Rectal smooth muscle tissue (tissue), 1 donor: ENCODE measurements around the gene TESK1.

Experiments used
- H3K27ac ChIP-seq: one replicate; pipeline ENCODE4 v1.7.0; 2013; ENCODE audit warnings: low read depth, low read length, inconsistent platforms
- H3K27me3 ChIP-seq: one replicate; pipeline ENCODE4 v1.7.0; 2013; ENCODE audit warnings: low read length; ENCODE audit not compliant: control insufficient read depth, insufficient read depth
- H3K36me3 ChIP-seq: one replicate; pipeline ENCODE4 v1.7.0; 2013; ENCODE audit warnings: low read length; ENCODE audit not compliant: control insufficient read depth, insufficient read depth
- H3K4me1 ChIP-seq: one replicate; pipeline ENCODE4 v1.7.0; 2013; ENCODE audit warnings: low read length; ENCODE audit not compliant: control insufficient read depth, insufficient read depth
- H3K4me3 ChIP-seq: one replicate; pipeline ENCODE4 v1.7.0; 2013; ENCODE audit warnings: low read length
- H3K9ac ChIP-seq: one replicate; pipeline ENCODE4 v1.7.0; 2013; ENCODE audit warnings: low read length

TESK1 gene

DNA sequence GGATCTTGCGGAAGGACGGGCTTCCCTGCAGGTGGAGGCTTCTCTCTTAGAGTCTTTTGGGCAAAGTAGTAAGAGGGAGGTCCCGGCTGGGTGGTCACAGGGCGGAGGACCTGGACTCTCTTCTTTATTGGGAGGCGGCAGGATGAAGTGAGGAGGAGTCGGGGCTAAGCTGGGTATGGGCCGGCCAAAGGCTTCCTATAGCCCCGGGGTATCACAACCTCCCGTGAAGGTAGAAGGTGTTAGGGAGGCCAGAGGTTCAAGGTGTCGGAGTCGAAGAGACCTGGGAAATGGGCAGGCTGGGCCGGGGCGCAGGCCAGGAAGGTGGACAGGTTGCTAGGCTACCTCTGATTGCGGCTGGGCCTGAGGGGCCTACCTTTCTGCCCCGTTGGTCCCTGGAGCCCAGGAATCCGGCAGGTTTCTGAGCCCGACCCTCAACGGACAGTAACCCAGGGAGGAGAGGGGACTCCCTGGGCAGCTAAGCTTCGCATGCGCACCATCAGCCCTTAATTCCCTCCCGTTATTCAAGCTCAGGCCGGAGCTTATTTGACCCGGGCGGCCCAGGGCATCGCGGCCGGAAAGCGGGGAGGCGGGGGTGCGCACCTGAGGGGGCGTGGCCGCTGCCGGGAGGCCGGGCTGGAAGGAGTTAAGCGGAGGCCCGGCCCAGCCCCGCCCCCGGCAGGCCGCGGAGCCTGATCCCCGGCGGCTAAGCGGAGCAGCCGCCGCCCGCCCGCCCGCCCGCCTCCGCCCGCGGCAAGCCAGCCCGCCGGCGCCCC lies at the start of gene TESK1:
TESK1 (plus strand) TSS at position 685 of the 773 bp plus-strand sequence. CDS start 358 bp downstream, outside the sequence.
- H3K4me1 ChIP-seq = peaks cover 15% of the 10 kb centered on the region
- H3K27me3 ChIP-seq = no peaks in the 10 kb centered on the region
- peak within 1 kb of the TSS; percentile 94 for H3K27ac ChIP-seq
- peak within 1 kb of the TSS; percentile 94 for H3K4me3 ChIP-seq
- H3K9ac ChIP-seq = peak within 1 kb of the TSS; percentile 79
- H3K36me3 ChIP-seq = peaks cover 19% of the 10 kb centered on the region

GRCh38 chr9:35555881-35556280 lies 49.2 kb upstream of the TESK1 start:
- Histone ChIP-seq H3K4me3 (no peak overlapping the region), H3K27ac (no peak overlapping the region), H3K36me3 (peaks cover 27% of the 10 kb centered on the region), H3K27me3 (no peaks in the 10 kb centered on the region), H3K9ac (no peak overlapping the region), H3K4me1 (peaks cover 20% of the 10 kb centered on the region)

DNA sequence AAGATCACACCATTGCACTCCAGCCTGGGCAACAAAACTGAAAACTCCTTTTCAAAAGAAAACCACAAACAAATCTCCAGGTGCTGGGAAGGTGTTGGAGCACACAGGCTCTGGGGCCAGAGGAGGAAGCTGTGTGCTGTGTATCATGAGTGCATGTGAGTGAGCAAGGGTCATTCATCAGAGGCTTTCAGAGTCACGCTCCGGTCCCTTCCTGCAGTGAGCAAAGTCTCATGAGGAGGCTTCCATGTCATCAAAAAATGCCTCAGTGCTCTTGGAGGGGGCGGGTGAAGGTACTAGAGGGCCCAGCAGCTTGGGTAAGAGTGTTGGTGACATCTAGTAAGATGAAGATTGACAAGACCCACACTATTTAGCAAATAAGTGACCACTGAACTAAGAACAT lies 48.3 kb upstream of the TESK1 start:
- no peak overlapping the region for H3K9ac ChIP-seq
- H3K4me1 ChIP-seq = peaks cover 16% of the 10 kb centered on the region
- peaks cover 27% of the 10 kb centered on the region for H3K36me3 ChIP-seq
- no peaks in the 10 kb centered on the region for H3K27me3 ChIP-seq
- no peak overlapping the region for H3K27ac ChIP-seq
- H3K4me3 ChIP-seq = no peak overlapping the region

- Histone ChIP-seq H3K9ac (no peak overlapping the region), H3K27me3 (no peaks in the 10 kb centered on the region), H3K4me3 (no peak overlapping the region), H3K4me1 (peaks cover 16% of the 10 kb centered on the region), H3K36me3 (peaks cover 27% of the 10 kb centered on the region), H3K27ac (no peak overlapping the region)
Measured at GRCh38 chr9:35557320-35557719, 47.7 kb upstream of the TESK1 start.

DNA sequence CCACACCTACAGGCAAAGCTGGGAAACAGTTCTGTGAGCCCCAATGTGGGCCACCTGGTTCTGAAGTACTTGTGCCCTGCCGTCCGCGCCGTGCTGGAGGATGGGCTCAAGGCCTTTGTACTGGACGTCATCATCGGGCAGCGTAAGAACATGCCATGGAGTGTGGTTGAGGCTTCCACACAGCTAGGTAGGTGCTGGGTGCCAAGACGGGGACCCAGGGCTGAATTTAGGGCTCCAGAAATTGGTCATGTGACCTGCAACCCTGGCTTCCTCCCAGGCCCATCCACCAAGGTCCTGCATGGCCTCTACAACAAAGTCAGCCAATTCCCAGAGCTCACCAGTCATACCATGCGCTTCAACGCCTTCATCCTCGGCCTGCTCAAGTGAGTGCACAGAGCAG lies 46.9 kb upstream of the TESK1 start:
- Histone ChIP-seq H3K4me1 (peaks cover 13% of the 10 kb centered on the region), H3K9ac (no peak overlapping the region), H3K4me3 (no peak overlapping the region), H3K36me3 (peaks cover 27% of the 10 kb centered on the region), H3K27me3 (no peaks in the 10 kb centered on the region), H3K27ac (no peak overlapping the region)

DNA sequence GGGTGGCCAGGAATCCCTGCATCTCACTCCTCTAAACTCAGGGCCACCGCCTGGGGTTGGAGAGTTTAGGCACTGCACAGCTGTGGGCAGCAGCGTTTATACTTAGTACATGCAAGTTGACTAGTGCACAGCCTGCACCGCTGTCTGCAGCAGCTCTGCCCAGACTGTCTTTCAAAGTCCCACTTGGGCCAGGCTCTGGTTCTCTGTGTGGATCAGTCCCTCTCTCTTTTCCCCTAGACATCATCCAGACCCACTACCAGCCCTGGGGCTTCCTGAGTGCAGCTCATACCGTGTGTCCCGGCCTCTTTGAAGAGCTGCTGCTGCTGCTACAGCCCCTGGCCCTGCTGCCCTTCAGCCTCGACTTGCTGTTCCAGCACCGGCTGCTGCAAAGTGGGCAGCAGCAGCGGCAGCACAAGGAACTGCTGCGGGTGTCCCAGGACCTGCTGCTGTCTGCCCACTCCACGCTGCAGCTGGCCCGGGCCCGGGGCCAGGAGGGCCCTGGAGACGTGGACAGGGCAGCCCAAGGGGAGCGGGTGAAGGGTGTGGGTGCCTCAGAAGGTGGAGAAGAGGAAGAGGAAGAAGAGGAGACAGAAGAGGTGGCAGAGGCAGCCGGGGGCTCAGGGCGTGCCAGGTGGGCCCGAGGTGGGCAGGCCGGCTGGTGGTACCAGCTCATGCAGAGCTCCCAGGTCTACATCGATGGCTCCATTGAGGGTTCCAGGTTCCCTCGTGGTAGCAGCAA lies 45.1 kb upstream of the TESK1 start:
- H3K9ac ChIP-seq = no peak overlapping the region
- no peaks in the 10 kb centered on the region for H3K27me3 ChIP-seq
- H3K4me3 ChIP-seq = no peak overlapping the region
- no peak overlapping the region for H3K27ac ChIP-seq
- H3K4me1 ChIP-seq = peaks cover 15% of the 10 kb centered on the region
- H3K36me3 ChIP-seq = peaks cover 22% of the 10 kb centered on the region

DNA sequence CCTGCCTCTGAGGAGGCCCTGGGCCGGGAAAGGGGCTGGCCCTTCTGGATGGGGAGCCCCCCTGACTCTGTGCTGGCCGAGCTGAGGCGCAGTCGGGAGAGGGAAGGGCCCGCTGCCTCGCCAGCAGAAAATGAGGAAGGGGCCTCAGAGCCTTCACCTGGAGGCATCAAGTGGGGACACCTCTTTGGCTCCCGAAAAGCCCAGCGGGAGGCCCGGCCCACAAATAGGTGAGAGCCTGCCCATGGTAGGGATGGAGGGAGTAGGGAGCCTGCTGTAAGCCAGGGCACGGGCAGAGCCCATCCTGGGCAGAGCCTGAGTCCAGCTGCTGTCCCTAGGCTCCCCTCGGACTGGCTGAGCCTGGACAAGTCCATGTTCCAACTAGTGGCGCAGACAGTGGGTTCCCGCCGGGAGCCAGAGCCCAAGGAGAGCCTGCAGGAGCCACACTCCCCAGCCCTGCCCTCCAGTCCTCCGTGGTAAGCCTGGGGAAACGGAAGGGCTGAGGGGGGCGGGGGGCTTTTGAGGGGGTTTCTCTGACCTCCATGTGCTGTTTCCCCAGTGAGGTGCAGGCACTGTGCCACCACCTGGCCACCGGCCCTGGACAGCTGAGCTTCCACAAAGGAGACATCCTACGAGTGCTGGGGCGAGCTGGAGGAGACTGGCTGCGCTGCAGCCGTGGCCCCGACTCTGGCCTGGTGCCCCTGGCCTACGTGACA lies 44.3 kb upstream of the TESK1 start:
- no peak overlapping the region for H3K4me3 ChIP-seq
- peaks cover 15% of the 10 kb centered on the region for H3K4me1 ChIP-seq
- no peaks in the 10 kb centered on the region for H3K27me3 ChIP-seq
- H3K9ac ChIP-seq = no peak overlapping the region
- H3K36me3 ChIP-seq = peaks cover 16% of the 10 kb centered on the region
- no peak overlapping the region for H3K27ac ChIP-seq

DNA sequence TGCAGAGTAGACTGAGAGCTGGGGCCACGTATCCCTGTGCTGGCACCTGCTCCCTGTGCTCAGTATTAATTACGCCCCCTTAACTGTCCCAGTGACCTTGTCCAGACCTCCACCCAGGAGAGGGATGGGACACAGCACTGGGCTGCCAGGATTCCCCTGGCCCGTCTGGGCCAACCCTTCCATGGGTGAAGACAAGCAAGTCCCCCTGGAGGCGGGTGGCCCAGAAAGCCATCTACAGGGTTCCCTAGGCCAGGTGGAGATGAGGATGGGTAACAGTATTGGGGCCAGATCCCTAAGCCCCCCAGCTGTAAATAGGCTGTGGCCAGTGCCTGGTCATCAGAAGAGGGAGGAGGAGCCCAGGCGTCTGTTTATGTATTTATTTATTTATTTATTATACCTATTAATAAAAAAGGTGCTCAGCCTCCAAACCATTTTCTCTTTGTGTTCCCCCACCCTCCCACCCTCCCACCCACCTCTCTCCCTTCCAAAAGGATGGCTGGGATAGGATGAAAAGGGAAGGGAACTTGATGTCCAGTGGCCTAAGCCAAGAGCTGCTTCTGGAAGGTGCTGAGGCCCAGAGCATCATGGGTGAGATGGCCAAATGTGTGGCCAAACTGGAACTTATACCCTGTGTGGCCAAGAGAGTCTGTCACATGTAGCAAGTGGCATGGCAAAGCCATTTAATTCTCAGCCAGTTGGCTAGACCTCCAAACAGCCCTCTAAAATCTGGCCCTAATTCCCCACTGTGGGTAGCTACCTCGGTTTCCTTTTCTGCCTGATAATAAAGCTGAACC lies 43.4 kb upstream of the TESK1 start:
- Histone ChIP-seq H3K9ac (no peak overlapping the region), H3K27ac (peak overlapping the region; percentile 11), H3K36me3 (peaks cover 14% of the 10 kb centered on the region), H3K4me1 (peaks cover 15% of the 10 kb centered on the region), H3K27me3 (no peaks in the 10 kb centered on the region), H3K4me3 (no peak overlapping the region)

DNA sequence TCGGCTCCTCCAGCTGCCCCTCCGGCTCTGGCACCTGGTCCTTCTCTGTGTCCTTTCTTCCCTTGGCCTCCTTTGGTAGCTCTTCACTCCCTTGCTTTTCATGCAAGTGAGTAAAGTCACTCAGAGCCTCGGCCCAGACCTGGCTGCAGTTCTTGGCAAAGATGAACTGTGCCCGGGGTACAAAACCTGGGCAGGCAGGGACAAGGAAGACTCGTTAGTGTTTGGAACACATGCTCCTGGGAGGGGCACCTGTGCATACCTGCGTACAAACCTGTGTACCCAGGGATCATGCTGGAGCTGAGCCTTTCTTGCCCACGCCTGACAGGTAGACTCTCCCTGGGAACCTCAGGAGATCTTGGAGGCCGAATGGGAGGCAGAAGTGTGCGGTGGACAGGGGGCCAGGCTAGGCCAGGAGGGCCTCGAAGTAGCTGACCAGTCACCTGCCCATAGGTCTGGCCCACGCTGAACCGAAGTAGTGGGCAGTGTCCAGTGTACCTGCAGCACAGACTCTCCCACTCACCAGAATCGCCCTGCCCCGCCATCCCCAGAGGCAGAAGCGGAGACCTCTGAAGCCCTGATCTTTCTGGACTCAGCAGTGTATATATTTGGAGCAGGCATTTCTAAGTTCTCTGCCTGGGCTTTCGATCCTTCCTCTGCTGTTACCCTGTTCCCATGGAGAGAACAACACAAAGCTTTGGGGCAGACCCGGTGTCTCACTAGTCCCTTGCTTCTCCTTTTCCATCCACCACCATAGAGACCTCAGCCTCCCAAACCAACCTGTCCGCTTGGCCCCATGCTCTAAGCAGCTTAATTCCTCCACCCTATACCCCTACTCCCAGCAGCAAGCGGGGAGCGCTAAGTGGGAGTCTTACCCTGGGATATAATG lies 41.9 kb upstream of the TESK1 start:
- Histone ChIP-seq H3K9ac (no peak overlapping the region), H3K4me1 (peaks cover 15% of the 10 kb centered on the region), H3K27ac (peak overlapping the region; percentile 81), H3K27me3 (no peaks in the 10 kb centered on the region), H3K4me3 (peak overlapping the region; percentile 37), H3K36me3 (peaks cover 6% of the 10 kb centered on the region)

DNA sequence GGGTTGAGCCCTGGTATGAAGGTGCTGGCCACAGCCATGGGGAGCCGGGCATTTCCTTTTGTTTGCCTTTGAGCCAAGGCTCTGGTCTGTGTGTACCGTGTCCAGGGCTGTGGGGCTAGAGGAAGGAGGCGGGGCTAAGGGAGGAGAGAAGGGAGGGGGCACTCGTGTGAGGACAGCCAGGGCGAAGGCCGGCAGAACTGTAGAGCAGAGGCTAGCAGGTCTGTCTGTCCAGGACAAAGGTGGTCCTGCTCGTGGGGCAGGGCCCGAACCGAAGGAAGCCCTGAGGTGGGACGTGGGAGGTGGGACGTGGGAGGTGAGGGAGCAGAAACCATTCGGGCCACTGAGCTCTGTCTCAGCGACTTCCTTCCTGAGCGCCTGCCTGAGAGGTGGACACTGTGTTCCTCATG lies 41.3 kb upstream of the TESK1 start:
- Histone ChIP-seq H3K36me3 (peaks cover 4% of the 10 kb centered on the region), H3K4me3 (peak overlapping the region; percentile 37), H3K4me1 (peaks cover 15% of the 10 kb centered on the region), H3K9ac (no peak overlapping the region), H3K27me3 (no peaks in the 10 kb centered on the region), H3K27ac (peak overlapping the region; percentile 81)

- no peak overlapping the region for H3K4me3 ChIP-seq
- H3K27me3 ChIP-seq = no peaks in the 10 kb centered on the region
- no peak overlapping the region for H3K9ac ChIP-seq
- H3K4me1 ChIP-seq = peaks cover 15% of the 10 kb centered on the region
- H3K27ac ChIP-seq = peak overlapping the region; percentile 27
- H3K36me3 ChIP-seq = no peaks in the 10 kb centered on the region
Measured at GRCh38 chr9:35564658-35565061, 40.4 kb upstream of the TESK1 start.
